NCI-H187 treated with DMSO at 0.1 percent for 48 hours (cell line): ENCODE measurements around the gene ACTR10.
"Not testable (repeated sequence)": the region's sequence is repeated elsewhere in the genome, so short reads cannot be mapped to it uniquely, and the experiment has no call there.

Experiments
- DNase-seq: peaks from one replicate; lab custom pipeline; 2025; lab: John Stamatoyannopoulos, UW

The ACTR10 gene

DNA sequence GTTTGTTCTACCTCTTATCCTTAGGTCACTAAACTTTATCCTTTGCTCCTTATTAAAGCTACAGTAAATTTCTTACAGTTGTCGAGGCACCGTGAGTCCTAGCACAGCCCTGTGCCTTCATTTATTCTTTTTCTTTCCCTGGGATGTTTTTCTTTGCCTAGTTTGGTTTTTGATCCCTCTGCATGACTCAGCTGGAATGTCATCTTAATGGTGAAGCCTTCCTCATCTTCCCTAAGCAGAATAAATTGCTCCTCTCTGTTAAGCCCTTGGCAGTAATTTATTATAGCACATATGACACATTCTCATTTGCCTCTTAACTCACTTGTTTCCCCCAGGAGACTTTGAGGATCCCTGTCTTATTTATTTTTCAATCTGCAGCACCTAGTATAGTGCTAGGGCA, 16.6 kb downstream of the ACTR10 start:
- no peak for DNase-seq

DNA sequence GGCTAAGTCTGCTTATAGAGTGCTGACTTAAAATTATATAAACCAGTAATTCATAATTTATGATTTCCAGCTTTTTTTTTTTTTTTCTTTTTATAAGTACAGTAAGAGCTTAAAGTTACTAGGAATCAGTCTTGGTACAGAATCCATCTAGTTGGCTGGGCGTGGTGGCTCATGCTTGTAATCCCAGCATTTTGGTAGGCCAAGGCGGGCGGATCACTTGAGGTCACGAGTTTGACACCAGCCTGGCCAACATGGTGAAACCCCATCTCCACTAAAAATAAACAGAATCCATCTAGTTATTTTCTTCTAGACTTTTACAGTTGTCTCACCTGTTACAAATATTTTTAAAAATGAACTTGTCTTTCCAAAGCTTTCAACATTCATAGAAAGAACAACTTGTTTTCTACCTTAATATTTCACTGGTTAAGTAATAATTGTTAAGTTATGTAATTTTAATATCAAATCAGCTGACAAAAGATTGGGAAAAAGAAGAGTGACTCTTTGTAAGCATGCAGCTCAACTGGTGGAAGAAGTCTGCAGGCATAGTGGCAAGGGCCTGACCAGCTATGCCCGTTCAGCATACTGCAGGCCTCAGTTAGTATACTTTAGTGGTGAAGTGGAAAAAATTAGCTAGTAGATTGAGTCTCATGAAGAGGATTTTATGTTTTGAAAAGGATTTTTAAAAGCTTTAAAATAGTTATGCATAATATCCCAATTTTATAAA, 27.3 kb downstream of the ACTR10 start:
- DNase-seq: no peak

DNA sequence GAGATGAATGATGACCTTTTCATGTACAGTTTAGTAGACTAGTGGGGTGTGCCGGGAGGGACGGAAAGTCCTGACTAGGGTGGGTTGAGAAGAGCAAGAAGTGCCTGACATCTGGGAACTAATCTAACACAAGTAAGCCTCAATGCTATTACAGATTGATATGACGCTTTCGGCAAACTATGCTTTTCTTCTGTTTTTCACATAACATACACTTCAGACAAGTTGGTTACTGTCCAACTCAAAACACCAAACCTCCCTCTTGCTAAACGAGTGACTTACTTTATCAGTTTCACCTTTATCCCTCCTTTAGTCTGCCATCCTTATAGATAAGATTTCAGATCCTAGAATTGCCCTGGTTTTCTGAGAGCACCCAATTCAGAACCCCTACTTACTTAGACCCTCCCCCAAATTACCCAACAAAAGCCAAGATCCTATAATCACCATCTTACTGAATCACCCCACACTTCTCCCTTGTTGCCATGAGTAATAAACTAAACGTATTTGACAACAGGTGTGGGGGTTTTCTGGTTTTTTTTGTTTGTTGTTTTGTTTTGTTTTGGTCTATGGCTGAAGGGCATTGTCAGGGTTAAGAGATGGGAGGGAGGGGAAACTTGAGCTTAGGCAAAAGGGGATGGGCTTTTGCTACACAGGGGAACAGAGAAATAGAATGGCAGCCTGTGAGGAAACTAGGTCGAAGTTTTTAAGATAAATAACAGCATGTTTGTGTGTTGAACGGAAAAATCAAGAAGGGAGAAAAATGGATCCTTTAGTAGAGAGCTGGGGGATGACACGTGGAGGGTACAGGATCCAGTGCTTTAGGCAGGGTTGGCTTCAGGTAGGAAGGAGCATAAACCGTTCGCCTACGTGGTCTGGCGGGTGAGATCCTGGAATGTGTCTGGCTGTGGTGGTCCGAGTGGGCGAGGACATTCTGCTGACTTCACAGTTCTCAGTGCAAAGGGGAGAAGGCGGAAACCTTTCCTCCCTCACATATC, 38.6 kb downstream of the ACTR10 start:
- no peak for DNase-seq

DNA sequence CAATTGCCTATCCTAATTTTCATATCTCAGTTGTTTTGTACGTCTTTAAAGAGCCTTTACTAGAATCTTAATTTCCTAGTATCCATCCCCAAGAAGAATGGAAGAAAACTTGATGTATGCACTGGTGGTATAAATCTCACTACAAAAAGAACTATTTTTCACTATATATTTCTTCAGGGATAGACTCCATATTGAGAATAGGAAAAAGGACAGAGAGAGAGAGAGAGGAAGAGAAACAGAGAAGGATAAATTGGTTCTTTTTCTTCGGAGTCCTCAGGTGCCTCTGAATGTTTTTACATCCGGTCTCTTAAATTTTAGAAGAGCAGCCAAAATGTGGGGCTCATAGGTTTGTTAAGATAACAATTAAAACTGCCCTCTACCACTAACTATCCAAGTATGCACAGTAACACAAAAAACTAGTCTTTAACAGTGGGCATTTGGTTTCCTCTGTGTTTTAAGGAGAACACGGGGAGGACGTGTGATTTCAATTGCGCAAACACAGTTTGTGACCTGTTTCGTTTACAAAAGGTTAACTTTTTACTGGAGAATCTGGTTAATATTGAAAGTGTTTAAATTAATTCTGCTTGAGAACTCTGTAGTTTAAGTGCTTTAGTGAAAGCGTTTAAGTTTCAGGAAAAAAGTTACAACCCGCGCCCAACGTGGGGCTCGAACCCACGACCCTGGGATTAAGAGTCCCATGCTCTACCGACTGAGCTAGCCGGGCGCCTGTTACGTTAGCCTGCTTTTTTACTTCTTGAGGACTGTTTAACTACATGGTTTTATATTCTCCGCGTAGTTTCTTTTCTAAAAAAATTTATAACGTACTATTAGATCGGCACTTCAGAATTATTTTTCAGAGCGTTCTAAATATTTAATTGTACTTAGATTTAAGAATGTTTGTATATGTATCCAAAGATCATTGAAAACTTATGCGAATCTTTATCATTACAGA, 39.6 kb downstream of the ACTR10 start:
- peak; percentile 7 for DNase-seq

DNA sequence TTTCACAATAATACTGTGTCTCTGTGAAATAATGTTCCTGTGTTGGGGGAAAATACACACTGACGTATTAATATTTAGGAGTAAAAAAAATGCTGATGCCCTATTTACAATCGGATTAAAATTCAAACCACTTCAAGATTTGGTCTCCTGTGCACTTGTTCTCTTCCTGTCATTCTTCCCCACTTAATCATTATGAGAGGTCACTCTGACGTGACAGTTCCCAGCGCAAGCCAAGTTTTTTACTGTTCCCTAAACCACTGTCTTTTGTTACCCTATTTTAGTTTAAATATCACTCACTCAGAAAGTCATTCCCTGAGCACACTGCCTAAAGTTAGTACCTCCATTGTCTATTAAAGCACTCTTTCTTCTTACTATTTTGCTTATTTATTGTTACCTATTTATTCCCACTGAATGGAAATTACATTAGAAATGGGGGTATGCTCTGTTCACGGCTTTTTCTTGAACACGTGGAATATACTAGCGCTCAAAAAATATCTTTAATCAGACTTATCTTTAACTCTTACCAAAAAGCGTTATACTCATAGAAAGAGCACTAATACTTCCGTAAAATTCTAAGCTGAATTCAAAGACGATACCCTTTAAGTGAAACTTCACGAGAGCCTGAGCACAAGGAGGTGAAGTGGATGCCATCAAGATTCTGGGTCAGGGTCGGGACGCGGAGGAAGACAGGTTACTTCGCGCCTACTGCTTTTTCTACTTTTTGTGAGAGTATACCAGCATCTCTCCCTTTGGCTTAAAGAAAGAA, 44.0 kb downstream of the ACTR10 start:
- DNase-seq: no peak

DNA sequence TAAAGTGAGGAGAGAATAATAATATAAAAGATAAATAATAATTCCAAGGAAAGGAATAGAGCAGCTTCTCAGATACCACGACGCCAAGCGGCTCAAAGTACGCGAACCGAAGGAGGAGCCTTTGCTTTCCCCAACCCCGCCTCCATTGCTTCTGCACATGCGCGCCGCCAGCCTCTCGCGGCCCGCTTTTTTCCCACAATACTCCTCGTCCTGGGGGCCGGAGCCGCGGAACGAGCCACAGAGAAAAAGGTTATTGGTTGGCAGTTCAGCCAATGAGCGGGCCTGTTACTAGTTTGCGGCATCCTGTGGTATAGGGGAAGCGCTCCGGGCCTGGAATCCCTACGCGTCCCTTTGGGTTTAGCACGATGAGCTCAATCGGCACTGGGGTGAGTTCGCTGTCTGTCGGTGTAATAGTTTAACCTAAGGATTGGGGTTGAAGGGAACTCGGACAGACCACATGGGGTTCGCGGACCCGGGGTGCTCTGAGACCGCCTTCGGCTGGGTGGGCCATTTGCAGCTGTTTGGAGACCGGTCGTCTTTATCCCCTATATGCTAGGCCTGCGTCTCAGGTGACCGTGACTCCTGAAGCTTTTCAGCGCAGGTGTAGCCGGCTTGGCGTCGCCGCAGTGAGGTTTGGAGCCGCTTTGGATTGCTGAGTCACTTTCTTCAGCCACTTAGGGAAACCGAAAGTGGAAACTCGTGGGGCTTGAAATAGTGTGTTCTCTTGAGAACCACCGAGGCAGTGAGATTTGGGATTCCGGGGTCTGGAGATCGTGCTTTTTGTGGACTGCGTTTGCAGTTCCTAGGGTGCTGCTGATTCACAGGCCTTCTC, 44.8 kb downstream of the ACTR10 start, which contains the start of gene PSMA3:
PSMA3 (plus strand) TSS at position 288 of the 832 bp plus-strand sequence; CDS start at position 366, 78 bp downstream.
- peak; percentile 98 for DNase-seq

DNA sequence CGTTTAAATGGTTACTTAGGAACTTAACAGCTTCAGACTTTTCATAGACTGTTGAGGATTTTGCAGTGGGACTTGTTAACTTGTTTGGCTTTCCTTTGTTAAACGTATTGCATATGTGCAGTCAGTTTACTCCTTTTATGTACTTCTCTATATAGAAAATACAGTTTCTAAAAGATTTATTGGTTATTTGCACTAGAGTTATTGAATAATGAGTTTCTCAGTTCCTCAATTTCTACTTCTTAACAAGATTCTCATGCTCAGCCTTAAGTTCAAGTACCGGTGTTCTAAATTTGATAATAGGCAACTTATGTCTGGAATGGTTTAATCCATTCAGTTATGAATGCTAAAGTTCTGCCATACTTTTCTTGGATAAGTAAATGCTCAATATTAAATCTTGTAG, 45.6 kb downstream of the ACTR10 start:
- no peak for DNase-seq

DNA sequence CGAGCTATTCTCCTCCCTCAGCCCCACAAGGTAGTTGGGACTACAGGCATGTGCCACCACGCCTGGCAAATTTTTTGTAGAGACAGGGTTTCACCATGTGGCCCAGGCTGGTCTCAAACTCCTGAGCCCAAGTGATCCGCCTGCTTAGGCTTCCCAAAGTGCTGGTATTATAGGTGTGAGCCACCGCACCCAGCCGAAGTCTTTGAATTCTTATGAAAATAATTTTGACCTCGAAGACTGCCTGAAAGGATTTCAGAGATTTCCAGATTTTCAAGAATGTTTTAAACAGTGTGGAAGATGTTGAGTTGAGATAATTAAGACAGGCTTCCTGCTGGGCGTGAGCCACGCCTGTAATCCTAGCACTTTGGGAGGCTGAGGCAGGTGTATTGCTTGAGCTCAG, 49.7 kb downstream of the ACTR10 start:
- no peak for DNase-seq

DNA sequence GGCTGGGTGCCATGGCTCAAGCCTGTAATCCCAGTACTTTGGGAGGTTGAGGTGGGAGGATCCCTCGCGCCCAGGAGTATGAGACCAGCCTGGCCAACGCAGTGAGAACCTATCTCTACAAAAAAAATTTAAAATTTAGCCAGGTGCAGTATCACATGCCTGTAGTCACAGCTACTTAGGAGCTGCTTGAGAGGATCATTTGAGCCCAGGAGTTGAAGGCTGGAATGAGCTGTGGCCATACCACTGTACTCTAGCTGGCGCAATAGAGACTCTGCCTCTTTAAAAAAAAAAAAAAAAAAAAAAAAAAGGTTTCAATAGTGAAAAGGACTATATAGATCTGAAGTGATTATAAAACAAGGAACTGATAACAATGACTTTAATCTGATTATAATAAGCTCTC, 58.2 kb downstream of the ACTR10 start:
- DNase-seq: no peak

DNA sequence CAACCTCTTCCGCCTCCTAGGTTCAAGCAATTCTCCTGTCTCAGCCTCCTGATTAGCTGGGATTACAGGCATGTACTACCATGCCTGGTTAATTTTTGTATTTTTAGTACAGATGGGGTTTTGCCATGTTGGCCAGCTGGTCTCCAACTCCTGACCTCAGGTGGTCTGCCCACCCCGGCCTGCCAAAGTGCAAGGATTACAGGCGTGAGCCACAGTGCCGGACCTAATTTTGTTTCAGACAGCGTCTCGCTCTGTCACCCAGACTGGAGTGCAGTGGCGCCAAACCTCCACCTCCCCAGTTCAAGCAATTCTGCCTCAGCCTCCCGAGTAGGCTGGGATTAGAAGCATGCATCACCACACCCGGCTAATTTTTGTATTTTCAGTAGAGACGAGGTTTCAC, 62.1 kb downstream of the ACTR10 start:
- not testable (repeated sequence) for DNase-seq

DNA sequence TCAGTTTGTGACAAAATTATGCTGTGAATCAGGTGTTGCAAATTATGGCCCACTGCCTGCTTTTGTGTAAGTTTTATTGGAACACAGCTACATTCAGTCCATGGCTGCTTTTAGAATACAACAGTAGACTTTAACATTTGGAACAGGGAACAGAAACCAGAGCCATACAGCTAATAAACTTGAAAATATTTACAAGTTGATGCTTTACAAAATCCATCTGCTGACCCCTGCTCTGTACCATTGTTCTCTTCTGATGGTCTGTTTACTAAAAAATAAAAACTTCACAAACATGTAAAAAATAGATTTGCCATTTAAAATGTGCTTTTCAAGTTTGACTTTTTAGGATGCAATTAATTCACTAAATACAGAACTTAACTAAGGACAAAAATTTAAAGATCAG, 65.5 kb downstream of the ACTR10 start:
- DNase-seq: no peak

DNA sequence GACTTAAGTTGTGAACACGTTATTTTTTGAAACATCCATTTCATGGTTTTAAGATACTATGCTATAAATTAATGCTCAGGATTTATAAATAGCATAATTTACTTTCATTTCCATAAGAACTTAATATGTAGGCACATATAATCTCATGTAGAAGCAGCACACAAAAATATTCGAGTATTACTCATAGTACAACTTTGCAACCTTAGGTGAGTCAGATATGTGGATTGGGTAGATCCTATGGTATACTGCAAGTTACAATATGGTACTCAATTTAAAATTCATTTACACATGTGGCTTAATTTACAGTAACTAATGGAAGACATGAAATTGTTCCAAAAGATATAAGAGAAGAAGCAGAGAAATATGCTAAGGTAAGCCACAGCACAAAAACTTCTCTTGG, 70.7 kb downstream of the ACTR10 start:
- DNase-seq: no peak

DNA sequence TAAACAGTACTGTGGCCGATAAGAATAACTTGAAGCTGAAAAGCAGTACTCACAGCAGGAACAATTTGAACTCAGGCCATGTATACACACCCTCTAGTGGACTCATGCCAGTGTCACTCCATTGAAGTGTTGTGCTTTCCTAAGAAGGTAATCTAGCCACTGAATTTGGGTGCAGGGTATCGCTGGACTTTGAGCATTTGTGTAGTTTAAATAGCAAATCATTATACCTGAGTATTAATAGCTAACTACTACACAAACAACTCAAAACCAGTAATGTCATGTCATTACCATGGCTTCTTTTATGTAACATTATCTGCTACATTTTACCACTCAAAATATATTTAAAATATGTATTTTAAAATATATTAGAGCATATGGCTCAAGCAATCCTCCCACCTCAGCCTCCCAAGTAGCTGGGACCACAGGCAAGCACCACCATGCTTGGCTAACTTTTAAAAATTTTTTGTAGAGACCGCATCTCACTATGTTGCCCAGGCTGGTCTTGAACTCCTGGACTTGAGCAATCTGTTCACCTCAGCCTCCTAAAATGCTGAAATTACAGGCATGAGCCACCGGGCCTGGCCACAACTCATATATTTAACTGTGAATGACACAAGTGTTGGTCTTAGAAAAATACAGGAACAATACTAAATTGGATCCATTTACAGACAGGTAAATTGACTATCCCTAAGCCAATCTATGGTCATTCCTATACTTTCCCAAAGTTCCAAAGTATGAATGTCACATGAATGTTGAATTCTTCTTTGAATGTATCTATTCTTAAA, 72.8 kb downstream of the ACTR10 start:
- DNase-seq: no peak

DNA sequence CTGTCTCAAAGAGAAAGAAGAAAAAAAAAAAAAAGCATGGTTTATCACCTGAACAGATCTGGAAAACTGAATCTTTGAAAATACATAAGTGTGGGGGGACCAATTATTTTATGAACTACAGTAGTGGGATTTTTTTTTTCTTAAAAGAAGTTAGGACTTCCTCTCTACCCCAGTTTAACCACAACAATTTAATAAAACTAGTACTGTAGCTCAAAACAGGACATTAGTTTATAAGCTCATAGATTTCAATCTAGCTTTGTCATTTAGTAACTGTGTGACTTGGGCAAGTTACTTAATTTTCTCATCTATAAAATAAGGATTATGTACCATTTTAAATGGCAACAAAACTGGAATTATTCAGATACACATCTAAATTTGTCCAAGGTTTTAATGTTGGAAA, 74.9 kb downstream of the ACTR10 start:
- no peak for DNase-seq

DNA sequence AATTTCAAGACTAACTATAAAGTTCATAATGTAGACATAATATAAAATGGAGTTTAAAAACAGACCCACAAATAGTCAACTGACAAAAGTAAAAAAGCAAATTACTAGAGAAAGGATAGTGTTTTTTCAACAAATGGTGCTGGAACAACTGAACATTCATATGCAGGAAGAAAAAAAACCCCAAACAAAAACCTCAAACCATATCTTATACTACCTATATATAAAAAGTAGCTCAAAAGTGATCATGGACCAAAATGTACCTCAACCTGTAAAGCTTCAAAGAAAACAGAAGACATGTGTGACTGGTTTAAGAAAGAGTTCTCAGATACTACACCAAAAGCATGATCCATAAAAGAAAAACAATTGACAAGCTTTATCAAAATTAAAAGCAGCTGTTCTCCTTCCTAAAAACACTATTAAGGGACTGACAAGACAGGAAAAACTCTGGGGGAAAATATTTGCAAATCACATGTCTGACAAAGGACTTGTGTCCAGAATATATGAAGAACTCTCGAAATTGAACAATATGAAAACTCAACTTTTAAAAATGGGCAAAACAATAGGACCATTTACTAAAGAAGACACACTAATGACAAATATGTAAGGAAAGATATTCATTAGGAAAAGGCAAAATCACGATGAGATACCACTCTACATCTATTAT, 75.7 kb downstream of the ACTR10 start:
- DNase-seq: no peak

DNA sequence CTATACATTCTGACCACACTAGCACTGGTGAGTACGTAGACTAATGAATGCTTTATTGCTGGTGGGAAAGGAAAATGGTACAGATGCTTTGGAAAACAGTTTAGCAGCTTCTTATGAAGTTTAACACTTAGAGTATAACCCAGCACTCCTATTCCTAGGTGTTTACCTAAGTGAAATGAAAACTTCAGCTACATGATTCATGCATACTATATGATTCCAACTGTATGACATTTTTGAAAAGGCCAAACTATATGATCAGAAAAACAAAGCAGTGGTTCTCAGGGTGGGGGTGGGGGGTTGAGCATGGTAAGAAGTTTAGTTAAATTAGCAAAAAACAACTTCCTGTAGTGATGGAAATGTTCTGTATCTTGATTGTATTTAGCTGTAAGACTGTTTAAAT, 76.3 kb downstream of the ACTR10 start:
- DNase-seq: no peak

DNA sequence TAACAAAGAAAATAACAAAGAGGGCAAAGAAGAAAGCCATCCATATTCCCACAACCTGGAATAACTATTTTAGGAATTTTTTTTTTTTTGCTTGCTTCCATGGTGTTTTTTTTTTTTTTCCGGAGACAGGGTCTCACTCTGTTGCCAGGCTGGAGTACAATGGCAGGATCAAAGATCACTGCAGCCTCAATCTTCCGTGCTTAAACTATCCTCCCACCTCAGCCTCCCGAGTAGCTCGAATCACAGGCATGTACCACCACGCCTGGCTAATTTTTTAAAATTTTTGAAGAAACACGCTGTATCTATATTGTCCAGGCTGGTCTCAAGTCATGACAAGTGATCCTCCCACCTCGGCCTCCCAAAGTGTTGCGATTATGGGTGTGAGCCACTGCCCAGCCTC, 78.2 kb downstream of the ACTR10 start:
- no peak for DNase-seq

DNA sequence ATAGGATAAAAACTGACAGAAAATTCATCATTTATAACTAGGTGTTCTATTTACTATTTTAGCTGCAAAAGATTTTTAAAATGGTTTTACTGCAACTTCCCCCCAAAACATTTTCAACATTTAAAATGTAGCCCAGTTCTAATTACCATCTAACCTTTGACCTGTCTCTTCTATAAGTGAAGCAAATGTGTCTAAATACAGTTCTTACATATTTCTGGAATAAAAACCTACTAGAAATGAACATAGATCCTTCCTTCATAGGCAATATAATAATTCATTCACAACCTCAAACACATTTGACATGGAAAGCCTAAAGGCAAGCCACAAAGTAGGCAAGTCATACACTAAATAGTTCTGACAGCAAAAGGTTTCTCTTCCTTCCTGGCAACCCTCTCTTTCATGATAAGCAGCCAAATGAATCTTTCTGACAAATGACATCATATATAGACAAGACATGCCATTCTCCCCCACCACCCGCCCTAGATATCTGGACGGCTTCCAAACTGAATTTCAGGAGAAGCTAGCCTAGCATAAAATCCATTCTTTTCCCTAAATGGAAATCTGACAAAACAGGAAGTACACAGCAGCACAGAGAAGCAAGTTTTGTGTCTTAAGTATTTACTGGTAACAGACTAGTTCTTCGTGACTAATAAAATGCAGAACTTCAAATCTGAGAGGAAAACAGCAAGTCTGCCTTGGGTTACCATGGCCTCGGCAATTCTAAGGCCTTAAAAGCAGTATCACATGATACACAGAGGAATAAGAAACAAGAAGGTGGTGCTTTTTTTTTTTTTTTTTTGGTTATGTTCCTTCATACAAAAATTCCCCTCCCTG, 81.2 kb downstream of the ACTR10 start:
- DNase-seq: no peak
